Large intestine (tissue), 3 donors: ENCODE measurements around the gene SINHCAF. TPM values are rescaled to one million over a fixed set of nuclear protein-coding genes. Genes with fewer than 3 reads are reported as not detected.
"Not testable (repeated sequence)": the region's sequence is repeated elsewhere in the genome, so short reads cannot be mapped to it uniquely, and the experiment has no call there.

ENCODE experiments used
- DNase-seq, 2 donors: peaks; one replicate each; pipeline versions ENCODE4 v3.0.0 to v3.0.0-alpha.2; 2013
- H3K27ac ChIP-seq: one replicate; pipeline ENCODE4 v1.5.1; 2013; ENCODE audit warnings: low read length
- H3K27me3 ChIP-seq: 2 replicates; pipeline ENCODE4 v1.6.1; 2013; ENCODE audit warnings: low read length; ENCODE audit not compliant: control insufficient read depth, insufficient read depth
- H3K36me3 ChIP-seq: 2 replicates; pipeline ENCODE4 v1.6.1; 2013; ENCODE audit warnings: low read length; ENCODE audit not compliant: control insufficient read depth, insufficient read depth
- H3K4me1 ChIP-seq: one replicate; pipeline ENCODE4 v1.6.1; 2013; ENCODE audit warnings: low read length; ENCODE audit not compliant: control insufficient read depth, insufficient read depth
- H3K4me3 ChIP-seq: one replicate; pipeline ENCODE4 v1.5.1; 2013; ENCODE audit warnings: low read length
- H3K9me3 ChIP-seq: one replicate; pipeline ENCODE4 v1.6.1; 2013; ENCODE audit warnings: mild to moderate bottlenecking, low read depth, low read length, moderate library complexity; ENCODE audit not compliant: control insufficient read depth
- WGBS: methylation state at CpG from one replicate; pipeline ENCODE4 v1.1.5; 2013; ENCODE audit warnings: low lambda C conversion rate; ENCODE audit not compliant: insufficient coverage; 5-methylcytosine and 5-hydroxymethylcytosine counted together
- polyA plus RNA-seq: library from polyadenylated mRNA; unstranded; fragments of 120-200 nt; gene quantifications from one replicate; pipeline ENCODE4 v1.2.1, GENCODE V29; 2013

SINHCAF gene
- polyA plus RNA-seq, 1 donor, result 72.5 TPM

DNA sequence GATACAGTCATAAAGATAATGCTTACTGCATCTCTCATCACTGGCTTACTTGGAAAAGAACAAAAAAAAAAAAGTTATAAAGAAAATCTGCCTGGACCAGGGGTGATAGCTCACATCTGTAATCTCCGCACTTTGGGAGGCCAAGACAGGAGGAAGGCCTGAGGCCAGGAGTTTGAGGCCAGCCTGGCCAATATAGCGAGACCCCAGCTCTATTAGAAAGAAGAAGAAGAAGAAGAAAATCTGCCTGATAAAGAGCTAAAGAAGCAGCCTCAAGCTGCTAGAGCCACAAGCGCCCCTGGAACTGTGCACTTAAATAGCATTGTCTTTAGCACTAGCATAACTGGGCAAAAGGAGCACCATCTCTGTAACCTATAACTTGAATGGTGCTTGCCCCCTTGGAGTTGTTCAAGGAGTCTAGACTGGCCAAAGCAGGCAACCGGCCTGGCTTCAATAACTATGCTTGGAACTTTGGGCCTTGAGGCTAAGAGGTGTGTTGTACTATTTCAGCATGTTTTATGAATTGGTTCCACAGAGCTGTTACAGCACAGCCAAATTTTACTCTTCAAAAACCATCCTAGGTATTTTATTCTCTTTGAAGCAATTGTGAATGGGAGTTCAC, 53.2 kb downstream of the SINHCAF start:
- Histone ChIP-seq H3K27me3 (no peaks in the 10 kb centered on the region), H3K4me3 (no peak overlapping the region), H3K4me1 (no peaks in the 10 kb centered on the region), H3K9me3 (no peaks in the 10 kb centered on the region), H3K27ac (no peak overlapping the region), H3K36me3 (peaks cover 5% of the 10 kb centered on the region)
- WGBS, result 100% methylated on average over 1 of the region's 4 CpGs
- DNase-seq, result no peak

DNA sequence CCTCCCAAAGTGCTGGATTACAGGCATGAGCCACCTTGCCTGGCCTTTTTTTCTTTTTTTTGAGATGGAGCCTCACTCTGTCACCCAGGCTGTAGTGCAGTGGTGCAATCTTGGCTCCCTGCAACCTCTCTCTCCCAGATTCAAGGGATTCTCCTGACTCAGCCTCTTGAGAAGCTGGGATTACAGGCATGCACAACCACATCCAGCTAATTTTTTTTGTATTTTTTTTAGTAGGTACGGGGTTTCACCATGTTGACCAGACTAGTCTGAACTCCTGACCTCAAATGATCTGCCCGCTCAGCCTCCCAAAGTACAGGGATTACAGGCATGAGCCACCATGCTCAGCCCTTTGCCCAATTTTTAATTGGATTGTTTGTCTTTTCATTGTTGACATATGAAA, 58.0 kb downstream of the SINHCAF start:
- Histone ChIP-seq H3K36me3 (no peaks in the 10 kb centered on the region), H3K4me3 (no peak overlapping the region), H3K27ac (no peak overlapping the region), H3K4me1 (no peaks in the 10 kb centered on the region), H3K27me3 (no peaks in the 10 kb centered on the region), H3K9me3 (no peaks in the 10 kb centered on the region)
- no peak for DNase-seq
- no CpG with 5 or more reads among the region's 2 CpGs for WGBS

DNA sequence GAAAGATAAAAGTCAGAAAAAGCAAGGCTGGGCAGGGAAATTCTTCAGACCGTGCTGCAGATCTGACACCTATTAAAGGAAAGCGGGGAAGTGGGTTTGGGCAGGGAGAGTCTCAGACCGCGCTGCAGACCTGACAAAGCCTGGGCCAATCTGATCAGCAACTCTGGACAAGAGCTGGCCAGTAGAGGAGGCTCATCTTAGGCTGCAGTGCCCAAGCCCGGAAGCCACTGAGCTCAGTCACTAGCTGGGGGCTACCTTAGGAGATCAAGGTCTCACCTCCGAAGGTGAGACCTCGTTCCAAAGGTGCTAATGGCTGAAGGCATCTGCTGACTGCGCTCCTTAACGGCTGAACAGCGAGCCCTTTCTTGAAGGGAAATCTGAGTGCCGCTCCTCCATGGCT, 60.2 kb downstream of the SINHCAF start:
- WGBS, result 100% methylated on average over 1 of the region's 11 CpGs

DNA sequence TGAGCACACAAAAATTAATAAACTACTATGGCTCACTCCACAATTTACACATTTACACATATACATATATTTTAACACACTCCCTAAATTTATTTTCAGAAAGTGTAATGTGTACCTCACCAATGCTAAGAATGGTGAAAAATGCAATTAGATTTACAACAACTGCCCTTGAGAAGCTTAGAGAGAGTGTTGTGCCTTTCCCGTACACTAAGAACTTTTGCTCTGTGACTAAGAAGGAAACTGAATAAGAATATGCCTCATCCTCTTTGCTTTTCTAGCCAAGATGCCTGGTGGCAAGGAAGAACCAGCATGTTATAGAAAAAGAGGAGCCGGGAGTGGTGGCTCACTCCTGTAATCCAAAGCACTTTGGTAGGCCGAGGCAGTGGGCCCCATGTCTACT, 62.3 kb downstream of the SINHCAF start:
- DNase-seq, result no peak
- Histone ChIP-seq H3K27ac (no peak overlapping the region), H3K4me1 (no peaks in the 10 kb centered on the region), H3K36me3 (no peaks in the 10 kb centered on the region), H3K9me3 (no peaks in the 10 kb centered on the region), H3K27me3 (no peaks in the 10 kb centered on the region), H3K4me3 (no peak overlapping the region)
- no CpG with 5 or more reads among the region's 3 CpGs for WGBS

More for the DNA sequence above, 60.2 kb downstream of the SINHCAF start:
- no peak overlapping the region for H3K4me3 ChIP-seq
- no peak overlapping the region for H3K27ac ChIP-seq
- no peaks in the 10 kb centered on the region for H3K36me3 ChIP-seq
- no peak for DNase-seq
- no peaks in the 10 kb centered on the region for H3K4me1 ChIP-seq
- H3K27me3 ChIP-seq, result no peaks in the 10 kb centered on the region
- no peaks in the 10 kb centered on the region for H3K9me3 ChIP-seq

DNA sequence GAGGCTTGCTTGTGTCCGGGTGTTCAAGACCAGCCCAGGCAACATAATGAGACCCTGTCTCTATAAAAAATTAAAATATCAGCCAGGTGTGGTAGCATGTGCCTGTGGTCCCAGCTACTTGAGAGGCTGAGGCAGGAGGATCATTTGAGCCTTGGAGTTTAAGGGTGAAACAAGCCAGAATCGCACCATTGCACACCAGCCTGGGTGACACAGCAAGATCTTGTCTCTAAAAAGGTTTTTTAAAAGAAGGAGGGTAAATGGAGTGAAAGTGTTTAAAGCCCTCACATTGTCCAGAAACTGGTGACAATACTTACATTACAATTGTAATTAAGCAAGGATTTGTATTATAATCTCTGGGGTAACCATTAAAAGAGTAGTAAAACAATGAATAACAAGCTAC, 64.2 kb downstream of the SINHCAF start:
- no peak for DNase-seq
- H3K27me3 ChIP-seq, result no peaks in the 10 kb centered on the region

DNA sequence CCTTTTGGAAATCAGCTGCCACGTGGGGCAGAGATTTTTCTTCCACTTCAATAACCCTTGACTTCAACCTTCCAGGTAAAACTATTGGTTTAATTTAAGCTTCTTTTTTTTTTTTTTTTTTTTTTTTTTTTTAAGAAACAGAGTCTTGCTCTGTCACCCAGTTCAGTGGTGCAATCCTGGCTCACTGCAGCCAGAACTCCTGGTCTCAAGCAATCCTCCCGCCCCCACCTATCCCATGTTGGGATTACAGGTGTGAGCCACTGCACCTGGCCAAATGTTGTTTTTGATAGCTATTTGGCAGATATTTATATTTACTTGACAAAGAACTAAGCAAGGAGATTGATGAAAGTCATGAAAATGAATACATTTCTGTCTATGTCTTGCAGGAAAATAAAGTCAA, 65.1 kb downstream of the SINHCAF start:
- WGBS, result no CpG with 5 or more reads among the region's 2 CpGs
- H3K9me3 ChIP-seq, result no peaks in the 10 kb centered on the region
- no peak for DNase-seq
- no peak overlapping the region for H3K27ac ChIP-seq
- no peak overlapping the region for H3K4me3 ChIP-seq
- no peaks in the 10 kb centered on the region for H3K36me3 ChIP-seq
- no peaks in the 10 kb centered on the region for H3K4me1 ChIP-seq
- H3K27me3 ChIP-seq, result no peaks in the 10 kb centered on the region

More for the DNA sequence above, 64.2 kb downstream of the SINHCAF start:
- no peaks in the 10 kb centered on the region for H3K9me3 ChIP-seq
- no peak overlapping the region for H3K27ac ChIP-seq
- 100% methylated on average over 1 of the region's 2 CpGs for WGBS
- H3K4me1 ChIP-seq, result no peaks in the 10 kb centered on the region
- H3K4me3 ChIP-seq, result no peak overlapping the region
- no peaks in the 10 kb centered on the region for H3K36me3 ChIP-seq

DNA sequence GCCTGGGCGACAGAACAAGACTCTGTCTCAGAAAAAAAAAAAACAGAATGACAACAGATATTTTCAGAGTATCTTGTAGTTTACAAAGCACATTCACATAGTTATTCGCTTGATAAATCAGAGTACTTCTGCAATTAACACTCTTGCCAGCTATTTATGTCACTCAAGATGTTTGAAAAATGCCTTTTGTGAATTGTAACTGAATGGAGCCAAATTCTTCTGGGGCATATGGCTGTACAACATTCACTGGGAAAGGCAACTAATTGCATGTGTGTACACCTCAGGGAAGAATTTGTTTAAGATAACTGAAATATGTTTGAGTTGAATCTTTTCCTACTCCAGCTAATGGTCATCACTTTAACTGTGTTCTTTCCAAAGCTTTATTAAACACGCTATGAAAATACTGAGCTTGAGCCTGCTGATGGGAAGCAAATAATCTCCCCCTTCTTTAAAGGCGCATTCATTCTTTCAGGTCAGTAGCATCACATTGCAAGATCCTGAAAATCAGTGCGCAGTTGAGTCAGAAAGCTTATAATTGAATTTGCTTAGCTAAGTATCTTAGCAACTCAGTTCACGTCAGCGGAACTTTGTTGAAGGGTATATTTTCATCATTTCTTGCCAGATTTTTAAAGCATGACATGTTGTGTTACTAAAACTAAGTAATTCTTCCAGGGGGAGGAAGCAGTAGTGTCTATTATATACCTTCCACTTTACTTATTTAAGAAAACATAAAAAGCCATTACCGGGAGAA, 66.6 kb downstream of the SINHCAF start:
- H3K4me1 ChIP-seq, result no peaks in the 10 kb centered on the region
- no peaks in the 10 kb centered on the region for H3K27me3 ChIP-seq
- H3K36me3 ChIP-seq, result no peaks in the 10 kb centered on the region
- no peak overlapping the region for H3K27ac ChIP-seq
- H3K4me3 ChIP-seq, result no peak overlapping the region
- no peak for DNase-seq
- 91% methylated on average over 4 of the region's 8 CpGs for WGBS
- no peaks in the 10 kb centered on the region for H3K9me3 ChIP-seq

DNA sequence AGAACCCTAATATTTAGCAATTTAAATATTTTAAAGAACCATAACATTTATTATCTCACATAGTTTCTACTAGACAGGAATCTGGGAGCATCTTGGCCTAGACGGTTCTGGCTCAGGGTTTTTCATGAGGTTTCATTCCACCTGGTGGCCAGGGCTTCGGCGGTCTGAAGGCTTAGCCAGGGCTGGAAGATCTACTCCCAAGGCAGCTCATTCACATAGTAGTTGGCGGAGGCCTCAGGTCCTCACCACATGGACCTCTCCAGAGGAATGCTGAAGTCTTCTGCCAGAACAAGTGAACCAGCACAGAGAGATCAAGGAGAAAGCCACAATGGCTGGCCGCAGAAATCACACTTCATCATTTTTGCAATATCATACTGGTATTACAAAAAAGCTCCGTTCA, 68.2 kb downstream of the SINHCAF start:
- DNase-seq, result no peak
- Histone ChIP-seq H3K9me3 (no peaks in the 10 kb centered on the region), H3K36me3 (no peaks in the 10 kb centered on the region), H3K4me1 (no peaks in the 10 kb centered on the region), H3K27me3 (no peaks in the 10 kb centered on the region), H3K27ac (no peak overlapping the region), H3K4me3 (no peak overlapping the region)
- WGBS, result 60% methylated on average over 1 of the region's 6 CpGs

DNA sequence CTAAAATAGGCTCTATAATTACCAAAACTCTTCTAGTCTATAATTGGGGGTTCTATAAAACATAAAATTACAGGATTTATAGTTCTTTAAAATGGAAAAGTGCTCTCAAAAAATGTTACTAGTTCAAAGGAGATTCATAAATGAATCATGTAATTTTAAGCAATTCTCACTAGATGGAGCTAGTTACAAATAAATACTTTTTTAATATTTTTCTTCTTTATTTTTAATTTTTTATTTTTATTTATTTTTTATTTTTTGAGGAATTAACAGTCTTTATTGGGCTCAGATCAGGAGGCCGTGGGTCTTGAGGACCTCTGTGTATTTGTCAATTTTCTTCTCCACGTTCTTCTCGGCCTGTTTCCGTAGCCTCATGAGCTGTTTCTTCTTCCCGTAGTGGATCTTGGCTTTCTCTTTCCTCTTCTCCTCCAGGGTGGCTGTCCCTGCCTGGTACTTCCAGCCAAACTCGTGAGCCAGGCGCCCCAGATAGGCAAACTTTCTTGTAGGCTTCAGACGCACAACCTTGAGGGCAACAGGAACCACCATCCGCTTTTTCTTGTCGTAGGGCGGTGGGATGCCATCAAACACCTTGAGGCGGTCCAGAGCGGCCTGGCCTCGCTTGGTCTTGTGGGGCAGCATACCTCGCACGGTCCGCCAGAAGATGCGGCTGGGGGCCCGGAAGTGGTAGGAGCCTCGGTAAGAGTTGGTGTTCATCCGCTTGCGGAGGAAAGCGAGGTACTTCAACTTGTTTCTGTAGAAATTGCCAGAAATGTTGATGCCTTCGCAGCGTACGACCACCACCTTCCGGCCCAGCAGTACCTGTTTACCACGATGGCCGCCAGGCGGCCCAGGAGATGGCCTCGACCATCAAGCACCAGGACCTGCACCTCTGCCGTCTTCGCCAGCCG, 74.0 kb downstream of the SINHCAF start:
- not testable (repeated sequence) for H3K9me3 ChIP-seq, H3K36me3 ChIP-seq, H3K4me1 ChIP-seq, H3K27ac ChIP-seq, H3K27me3 ChIP-seq
- 63% methylated on average over 4 of the region's 34 CpGs for WGBS
- H3K4me3 ChIP-seq, result peak overlapping the region; percentile 23
- peak in 1 of 2 donors; percentile 14 for DNase-seq

DNA sequence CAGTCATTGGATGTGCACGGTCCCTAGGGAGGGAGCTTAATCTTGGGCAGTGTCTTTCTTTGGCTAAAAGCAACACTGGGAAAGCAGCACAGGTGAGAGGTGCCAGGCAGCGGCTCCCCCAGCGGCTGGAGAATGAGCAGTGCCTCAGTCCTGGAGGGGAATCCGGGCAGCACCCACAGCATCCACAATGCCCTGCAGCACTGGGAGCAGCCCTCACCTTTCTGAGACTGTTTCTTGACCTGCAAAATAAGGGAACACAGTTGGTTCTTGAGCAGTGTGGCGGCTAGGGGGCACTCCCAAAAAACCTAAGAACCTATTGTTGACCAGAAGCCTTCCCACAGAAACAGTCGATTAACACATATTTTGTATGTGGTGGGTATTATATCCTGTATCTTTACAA, 75.8 kb downstream of the SINHCAF start:
- Histone ChIP-seq H3K36me3 (no peaks in the 10 kb centered on the region), H3K4me1 (no peaks in the 10 kb centered on the region), H3K4me3 (no peak overlapping the region), H3K27ac (no peak overlapping the region), H3K9me3 (no peaks in the 10 kb centered on the region), H3K27me3 (no peaks in the 10 kb centered on the region)
- no CpG with 5 or more reads among the region's 6 CpGs for WGBS
- no peak for DNase-seq
